H9 (cell line): ENCODE results near the gene RASIP1. TPM values are rescaled to one million over a fixed set of nuclear protein-coding genes. Genes with fewer than 3 reads are reported as not detected.

Source experiments
- DNase-seq: peaks from one replicate; pipeline ENCODE4 v3.0.0-alpha.2; 2017
- H2AFZ ChIP-seq: one replicate; pipeline ENCODE4 v1.6.1; 2013; ENCODE audit warnings: mild to moderate bottlenecking, low read length, control low read depth, moderate library complexity
- H2AK5ac ChIP-seq: 2 replicates; pipeline ENCODE4 v1.6.1; 2013; ENCODE audit warnings: low read length, control low read depth, mixed read lengths; ENCODE audit not compliant: insufficient read length
- H2BK120ac ChIP-seq: one replicate; pipeline ENCODE4 v1.6.1; 2013; ENCODE audit warnings: low read depth, mild to moderate bottlenecking, low read length, control low read depth, inconsistent platforms; ENCODE audit not compliant: poor library complexity, severe bottlenecking
- H2BK12ac ChIP-seq: 2 replicates; pipeline ENCODE4 v1.6.1; 2013; ENCODE audit warnings: low read length, control low read depth, mixed read lengths, low read depth; ENCODE audit not compliant: insufficient read length
- H2BK15ac ChIP-seq: 2 replicates; pipeline ENCODE4 v1.6.1; 2013; ENCODE audit warnings: low read depth, low read length, control low read depth
- H2BK20ac ChIP-seq: one replicate; pipeline ENCODE4 v1.6.1; 2013; ENCODE audit warnings: low read depth, mild to moderate bottlenecking, low read length, control low read depth, inconsistent platforms; ENCODE audit not compliant: poor library complexity, severe bottlenecking
- H2BK5ac ChIP-seq: 2 replicates; pipeline ENCODE4 v1.6.1; 2013; ENCODE audit warnings: low read length, control low read depth, mixed read lengths; ENCODE audit not compliant: insufficient read length
- H3K14ac ChIP-seq: 2 replicates; pipeline ENCODE4 v1.6.1; 2013; ENCODE audit warnings: low read length, control low read depth; ENCODE audit not compliant: insufficient read depth
- H3K18ac ChIP-seq: 2 replicates; pipeline ENCODE4 v1.6.1; 2013; ENCODE audit warnings: low read depth, mild to moderate bottlenecking, mixed read lengths, low read length, control low read depth; ENCODE audit not compliant: insufficient read length
- H3K23ac ChIP-seq: 2 replicates; pipeline ENCODE4 v1.6.1; 2013; ENCODE audit warnings: low read length, control low read depth, mixed read lengths, low read depth; ENCODE audit not compliant: insufficient read length
- H3K23me2 ChIP-seq: 2 replicates; pipeline ENCODE4 v1.6.1; 2013; ENCODE audit warnings: low read depth, mild to moderate bottlenecking, mixed read lengths, low read length, control low read depth; ENCODE audit not compliant: insufficient read length, poor library complexity, severe bottlenecking
- H3K27ac ChIP-seq: 2 replicates; pipeline ENCODE4 v1.5.1; 2013; ENCODE audit warnings: low read length, control low read depth, mixed read lengths, low read depth; ENCODE audit not compliant: insufficient read length
- H3K27me3 ChIP-seq: 2 replicates; pipeline ENCODE4 v1.6.1; 2013; ENCODE audit warnings: low read length, control low read depth, inconsistent platforms; ENCODE audit not compliant: insufficient read depth
- H3K4ac ChIP-seq: 2 replicates; pipeline ENCODE4 v1.6.1; 2013; ENCODE audit warnings: low read depth, mild to moderate bottlenecking, control low read depth, inconsistent platforms, low read length, moderate library complexity
- H3K4me1 ChIP-seq: 2 replicates; pipeline ENCODE4 v1.6.1; 2013; ENCODE audit warnings: low read length, control low read depth, inconsistent platforms; ENCODE audit not compliant: insufficient read depth
- H3K4me2 ChIP-seq: 2 replicates; pipeline ENCODE4 v1.6.1; 2013; ENCODE audit warnings: low read length, control low read depth, mixed read lengths; ENCODE audit not compliant: insufficient read length, insufficient read depth
- H3K56ac ChIP-seq: 2 replicates; pipeline ENCODE4 v1.6.1; 2013; ENCODE audit warnings: low read depth, mild to moderate bottlenecking, mixed read lengths, low read length, control low read depth; ENCODE audit not compliant: insufficient read length
- H3K79me1 ChIP-seq: 2 replicates; pipeline ENCODE4 v1.6.1; 2013; ENCODE audit warnings: low read depth, mild to moderate bottlenecking, moderate library complexity, low read length, control low read depth, inconsistent platforms; ENCODE audit not compliant: insufficient read depth, poor library complexity, severe bottlenecking
- H3K79me2 ChIP-seq: 2 replicates; pipeline ENCODE4 v1.6.1; 2013; ENCODE audit warnings: low read length, control low read depth, inconsistent platforms; ENCODE audit not compliant: insufficient read depth
- H3K9ac ChIP-seq: 2 replicates; pipeline ENCODE4 v1.6.1; 2013; ENCODE audit warnings: low read length, control low read depth, mixed read lengths; ENCODE audit not compliant: insufficient read length; ENCODE audit errors: extremely low read depth
- H3K9me3 ChIP-seq: one replicate; pipeline ENCODE4 v1.6.1; 2013; ENCODE audit warnings: low read depth, low read length, inconsistent platforms; ENCODE audit not compliant: control insufficient read depth
- H3T11ph ChIP-seq: one replicate; pipeline ENCODE4 v1.6.1; 2013; ENCODE audit warnings: mild to moderate bottlenecking, low read length, control low read depth, inconsistent platforms
- H4K20me1 ChIP-seq: one replicate; pipeline ENCODE4 v1.6.1; 2013; ENCODE audit not compliant: control insufficient read depth, insufficient read length, insufficient read depth
- H4K5ac ChIP-seq: 2 replicates; pipeline ENCODE4 v1.6.1; 2013; ENCODE audit warnings: low read depth, mild to moderate bottlenecking, mixed read lengths, low read length, control low read depth; ENCODE audit not compliant: insufficient read length
- H4K8ac ChIP-seq: replicated peaks from 2 replicates; pipeline ENCODE4 v1.6.1; 2013; ENCODE audit warnings: low read length, control low read depth, mixed read lengths, low read depth; ENCODE audit not compliant: insufficient read length
- H4K91ac ChIP-seq: 2 replicates; pipeline ENCODE4 v1.6.1; 2013; ENCODE audit warnings: low read depth, mild to moderate bottlenecking, moderate library complexity, mixed read lengths, low read length, control low read depth; ENCODE audit not compliant: insufficient read length
- H3K27ac Mint-ChIP-seq, 3 experiments: 2 replicates in 2 of 3; 3 replicates in 1 of 3; pipeline ENCODE4 v1.8.0; 2020 to 2021; ENCODE audit warnings: mixed read lengths in 3 of 3, mild to moderate bottlenecking in 1 of 3, moderate library complexity in 1 of 3
- H3K27me3 Mint-ChIP-seq: 2 replicates; pipeline ENCODE4 v1.8.0; 2021; ENCODE audit warnings: low read depth, mild to moderate bottlenecking, moderate library complexity, mixed read lengths
- H3K36me3 Mint-ChIP-seq, 3 experiments: 2 replicates in 2 of 3; 3 replicates in 1 of 3; pipeline ENCODE4 v1.8.0; 2020 to 2021; ENCODE audit warnings: low read depth in 3 of 3, mixed read lengths in 3 of 3; ENCODE audit not compliant: insufficient read depth in 1 of 3
- H3K4me1 Mint-ChIP-seq, 2 experiments: 2 replicates each; pipeline ENCODE4 v1.8.0; 2020; ENCODE audit warnings: mixed read lengths in 2 of 2
- H3K4me3 Mint-ChIP-seq, 2 experiments: 2 replicates in 1 of 2; 3 replicates in 1 of 2; pipeline ENCODE4 v1.8.0; 2020 to 2021; ENCODE audit warnings: mild to moderate bottlenecking in 2 of 2, mixed read lengths in 2 of 2, moderate library complexity in 1 of 2
- H3K9me3 Mint-ChIP-seq, 2 experiments: 2 replicates in 1 of 2; 3 replicates in 1 of 2; pipeline ENCODE4 v1.8.0; 2020; ENCODE audit warnings: mild to moderate bottlenecking in 2 of 2, mixed read lengths in 2 of 2, moderate library complexity in 1 of 2
- CTCF ChIP-seq: fragments of 200-600 bp; sonication (generic); conservative IDR thresholded peaks from 3 replicates; pipeline ENCODE4 v1.8.0; 2021; ENCODE audit warnings: antibody characterized with exemption, mild to moderate bottlenecking
- WGBS: extraction: QIAGEN DNeasy Blood & Tissue Kit; methylation state at CpG from one replicate; pipeline ENCODE4 v1.1.7; 2013; ENCODE audit warnings: missing lambda C conversion rate, low lambda C conversion rate, mixed read lengths; ENCODE audit not compliant: insufficient read length; ENCODE audit errors: extremely low coverage; 5-methylcytosine and 5-hydroxymethylcytosine counted together
- total RNA-seq: library from RNA; stranded (reverse); gene quantifications from 2 replicates; pipeline ENCODE4 v1.2.1, GENCODE V29; 2021

RASIP1 gene
- total RNA-seq, 1 experiment from 2014 or later: 2.4 TPM

- H2BK20ac ChIP-seq: no peak overlapping the region
- no peaks in the 10 kb centered on the region for H4K20me1 ChIP-seq
- no peak overlapping the region for H2AK5ac ChIP-seq
- H3K27ac Mint-ChIP-seq: peak overlapping the region; percentile 59 to 90 (median 69); a peak in 5 of 7 replicates
- peak overlapping the region; percentile 16 for H3K9ac ChIP-seq
- peak overlapping the region; percentile 79 to 95 for H3K4me3 Mint-ChIP-seq
- H3K18ac ChIP-seq: no peak overlapping the region
- H3K14ac ChIP-seq: no peak overlapping the region
- H3K9me3 Mint-ChIP-seq: peaks cover 5 to 6% of the 10 kb centered on the region in 2 experiments; a peak in 4 of 5 replicates
- no peak overlapping the region for H2BK5ac ChIP-seq
- no CpG with 5 or more reads among the region's 67 CpGs for WGBS
- no peak overlapping the region for H2BK120ac ChIP-seq
- no peaks in the 10 kb centered on the region for H3K27me3 ChIP-seq
- no peaks in the 10 kb centered on the region for H3K9me3 ChIP-seq
- no peak overlapping the region for H3T11ph ChIP-seq
- TF ChIP-seq CTCF: no peak
- no peak overlapping the region for H2BK15ac ChIP-seq
- no peak overlapping the region for H3K23ac ChIP-seq
- H3K23me2 ChIP-seq: peaks cover 8% of the 10 kb centered on the region
- peak overlapping the region; percentile 64 for H3K4me2 ChIP-seq
- no peak overlapping the region for H3K4ac ChIP-seq
- no peaks in the 10 kb centered on the region for H3K79me2 ChIP-seq
- H4K5ac ChIP-seq: no peak overlapping the region
- no peak overlapping the region for H2AFZ ChIP-seq
- H3K27me3 Mint-ChIP-seq: peaks cover 2% of the 10 kb centered on the region; the same call in 1 of the 2 replicates
- H3K4me1 Mint-ChIP-seq: peaks cover 28 to 42% of the 10 kb centered on the region in 2 experiments
- peak; percentile 99 for DNase-seq
- no peak overlapping the region for H3K27ac ChIP-seq
- H3K36me3 Mint-ChIP-seq: peaks cover 8 to 11% (median 8%) of the 10 kb centered on the region in 3 experiments; a peak in 6 of 7 replicates
- no peak overlapping the region for H4K8ac ChIP-seq
- H3K79me1 ChIP-seq: no peaks in the 10 kb centered on the region
- no peak overlapping the region for H3K56ac ChIP-seq
- no peaks in the 10 kb centered on the region; the same call in 1 of the 2 replicates for H3K4me1 ChIP-seq
- no peak overlapping the region for H2BK12ac ChIP-seq
- H4K91ac ChIP-seq: no peak overlapping the region
Measured at GRCh38 chr19:48713864-48714755, 26.3 kb downstream of the RASIP1 start.
